Activated naive CD8-positive, alpha-beta T cell treated with anti-CD3 and anti-CD28 coated beads for 36 hours (primary cell): ENCODE data around the gene LAT. TPM values are rescaled to one million over a fixed set of nuclear protein-coding genes. Genes with fewer than 3 reads are reported as not detected.

Experiments used
- DNase-seq: peaks from one replicate; pipeline ENCODE4 v3.0.0; 2021
- H3K27ac Mint-ChIP-seq: one replicate; pipeline ENCODE4 v1.8.0; 2022; ENCODE audit warnings: mild to moderate bottlenecking, moderate library complexity, mixed read lengths
- H3K27me3 Mint-ChIP-seq: one replicate; pipeline ENCODE4 v1.8.0; 2022; ENCODE audit warnings: mild to moderate bottlenecking, mixed read lengths
- H3K36me3 Mint-ChIP-seq: one replicate; pipeline ENCODE4 v1.8.0; 2021; ENCODE audit warnings: mild to moderate bottlenecking, mixed read lengths
- H3K4me1 Mint-ChIP-seq: one replicate; pipeline ENCODE4 v1.8.0; 2021; ENCODE audit warnings: mixed read lengths
- H3K4me3 Mint-ChIP-seq: one replicate; pipeline ENCODE4 v1.8.0; 2022; ENCODE audit warnings: mild to moderate bottlenecking, moderate library complexity, mixed read lengths
- H3K9me3 Mint-ChIP-seq: one replicate; pipeline ENCODE4 v1.8.0; 2022; ENCODE audit warnings: mixed read lengths
- total RNA-seq, 2 experiments: library from RNA; stranded (reverse); gene quantifications; one replicate each; pipeline ENCODE4 v1.2.3, GENCODE V29; 2021

Gene LAT
- total RNA-seq, 2 experiments from 2014 or later, result 159 to 175 TPM

DNA sequence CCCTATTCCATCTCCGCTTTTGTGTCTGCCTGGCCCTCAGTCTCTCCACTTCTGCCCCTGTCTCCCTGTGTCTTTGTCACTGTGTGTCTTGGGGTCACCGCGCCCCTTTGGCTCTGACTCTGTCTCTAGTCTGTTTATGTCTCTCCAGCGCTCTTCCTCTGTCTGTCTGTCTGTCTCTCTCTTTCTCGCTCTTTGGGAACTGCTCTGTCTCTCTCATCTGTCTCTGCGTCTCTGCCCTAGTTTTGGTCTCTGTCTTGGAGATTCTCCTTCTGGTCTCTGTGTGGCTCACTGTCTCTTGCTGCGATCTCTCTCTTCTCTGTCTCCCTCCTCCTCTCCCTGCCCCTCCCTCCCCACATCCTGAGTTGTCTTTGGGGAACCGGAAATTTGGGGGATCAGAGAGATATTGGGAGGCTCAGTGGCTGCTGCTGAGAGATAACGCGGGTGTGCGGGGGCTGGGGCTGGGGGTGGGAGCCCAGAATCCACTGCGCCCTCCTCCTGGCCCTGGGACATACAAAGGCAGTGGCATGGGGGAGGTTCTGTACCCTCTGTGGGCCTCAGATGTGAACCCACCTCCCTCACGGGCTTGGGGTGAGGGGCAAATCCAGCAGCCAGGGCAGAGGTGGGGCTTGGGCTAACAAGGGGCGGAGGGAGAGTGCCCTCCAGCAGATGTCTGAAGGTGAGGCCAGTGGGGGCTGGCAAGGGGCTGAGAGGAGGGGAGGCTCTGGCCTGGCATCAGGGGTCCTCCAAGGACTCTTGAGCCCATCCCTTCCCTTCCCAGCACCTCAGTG, 24.4 kb downstream of the LAT start:
- peaks cover 3% of the 10 kb centered on the region for H3K36me3 Mint-ChIP-seq
- H3K4me1 Mint-ChIP-seq, result peaks cover 55% of the 10 kb centered on the region
- no peak for DNase-seq
- H3K9me3 Mint-ChIP-seq, result no peaks in the 10 kb centered on the region
- peak overlapping the region; percentile 92 for H3K27ac Mint-ChIP-seq
- no peaks in the 10 kb centered on the region for H3K27me3 Mint-ChIP-seq
- H3K4me3 Mint-ChIP-seq, result peak overlapping the region; percentile 44

DNA sequence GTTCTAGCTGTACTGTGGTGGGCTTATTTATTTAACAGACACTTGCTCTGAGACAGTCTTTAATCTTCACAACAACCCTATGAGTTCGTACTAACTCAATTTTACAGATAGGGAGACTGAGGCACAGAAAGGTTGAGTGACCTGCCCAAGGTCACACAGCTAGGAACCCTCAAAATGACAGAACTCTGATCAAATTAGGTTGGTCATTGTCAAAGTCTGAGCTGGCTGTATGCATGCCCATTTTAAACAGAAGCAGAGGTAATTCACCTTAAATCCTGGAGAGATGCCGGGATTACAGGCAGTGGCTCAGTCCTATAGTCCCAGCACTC, 24.9 kb downstream of the LAT start:
- Mint-ChIP-seq H3K36me3 (peaks cover 7% of the 10 kb centered on the region), H3K4me3 (no peak overlapping the region), H3K9me3 (no peaks in the 10 kb centered on the region), H3K27me3 (no peaks in the 10 kb centered on the region), H3K27ac (peak overlapping the region; percentile 92), H3K4me1 (peaks cover 57% of the 10 kb centered on the region)
- no peak for DNase-seq

DNA sequence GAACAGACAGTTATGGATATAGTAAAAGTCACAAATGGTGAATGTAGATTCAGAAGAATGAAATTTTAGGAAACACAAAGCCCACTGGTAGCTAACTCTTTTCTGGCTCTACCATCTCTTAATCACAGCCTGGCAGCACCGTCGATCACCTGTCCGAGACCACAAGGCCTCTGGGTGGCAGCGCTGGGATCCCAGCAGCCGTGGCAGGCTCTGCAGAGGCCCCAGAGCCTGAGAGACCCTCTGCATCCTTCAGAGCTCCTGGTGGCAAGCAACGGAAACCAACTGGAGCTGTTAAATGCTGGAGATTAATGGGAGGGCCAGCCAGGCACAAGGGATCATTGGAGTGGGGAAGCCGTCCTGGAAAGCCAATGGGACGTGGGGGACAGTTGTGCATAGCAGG, 26.3 kb downstream of the LAT start:
- H3K9me3 Mint-ChIP-seq, result no peaks in the 10 kb centered on the region
- no peaks in the 10 kb centered on the region for H3K27me3 Mint-ChIP-seq
- no peak overlapping the region for H3K27ac Mint-ChIP-seq
- H3K4me1 Mint-ChIP-seq, result peaks cover 57% of the 10 kb centered on the region
- H3K4me3 Mint-ChIP-seq, result no peak overlapping the region
- H3K36me3 Mint-ChIP-seq, result peaks cover 7% of the 10 kb centered on the region
- no peak for DNase-seq

DNA sequence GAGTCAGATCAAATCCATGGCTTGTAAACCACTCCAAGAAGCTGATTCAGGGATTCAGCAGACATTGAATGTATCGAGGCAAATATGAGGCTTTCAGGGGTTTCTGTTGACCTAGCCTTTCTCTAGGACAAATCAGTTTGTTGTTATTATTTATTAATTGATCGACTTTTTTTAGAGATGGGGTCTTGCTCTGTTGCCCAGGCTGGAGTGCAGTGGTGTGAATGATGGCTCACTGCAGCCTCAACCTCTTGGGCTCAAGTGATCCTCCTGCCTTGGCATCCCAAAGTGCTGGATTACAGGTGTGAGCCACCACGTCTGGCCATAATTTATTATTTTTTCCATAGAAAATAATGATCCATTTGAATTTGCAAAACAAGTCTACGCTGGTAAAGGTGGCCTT, 27.0 kb downstream of the LAT start:
- Mint-ChIP-seq H3K36me3 (peaks cover 7% of the 10 kb centered on the region), H3K4me1 (peaks cover 57% of the 10 kb centered on the region), H3K9me3 (no peaks in the 10 kb centered on the region), H3K27ac (peak overlapping the region; percentile 95), H3K27me3 (no peaks in the 10 kb centered on the region), H3K4me3 (no peak overlapping the region)
- DNase-seq, result no peak

DNA sequence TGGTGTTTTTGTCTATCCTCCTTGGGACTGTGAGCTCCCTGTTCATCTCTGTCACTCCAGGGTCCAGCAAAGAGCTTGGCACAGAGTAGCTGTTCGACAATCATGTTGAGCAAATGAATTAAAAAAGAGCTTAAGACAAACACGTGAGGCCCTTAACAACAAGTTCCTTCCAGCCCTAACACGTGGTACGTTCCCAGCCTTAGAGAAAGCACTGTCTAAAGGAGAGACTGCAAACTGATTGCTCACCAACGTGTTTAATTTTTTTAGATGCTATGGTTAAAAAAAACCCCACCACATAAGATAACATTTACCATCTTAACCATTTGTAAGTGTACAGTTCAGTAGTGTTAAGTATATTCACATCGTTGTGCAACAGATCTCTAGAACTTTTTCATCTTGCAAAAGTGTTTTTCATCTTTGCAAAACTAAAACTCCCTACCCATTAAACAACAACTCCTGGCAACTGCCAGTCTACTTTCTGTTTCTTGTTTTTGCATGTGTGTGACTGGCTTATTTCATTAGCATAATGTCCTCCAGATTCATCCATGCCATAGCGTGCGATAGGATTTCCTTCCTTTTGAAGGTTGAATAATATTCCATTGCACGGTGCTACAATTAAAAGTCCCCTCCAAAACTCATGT, 28.2 kb downstream of the LAT start:
- Mint-ChIP-seq H3K4me1 (peaks cover 51% of the 10 kb centered on the region), H3K36me3 (peaks cover 7% of the 10 kb centered on the region), H3K4me3 (no peak overlapping the region), H3K27me3 (no peaks in the 10 kb centered on the region), H3K9me3 (no peaks in the 10 kb centered on the region), H3K27ac (peak overlapping the region; percentile 95)
- no peak for DNase-seq

DNA sequence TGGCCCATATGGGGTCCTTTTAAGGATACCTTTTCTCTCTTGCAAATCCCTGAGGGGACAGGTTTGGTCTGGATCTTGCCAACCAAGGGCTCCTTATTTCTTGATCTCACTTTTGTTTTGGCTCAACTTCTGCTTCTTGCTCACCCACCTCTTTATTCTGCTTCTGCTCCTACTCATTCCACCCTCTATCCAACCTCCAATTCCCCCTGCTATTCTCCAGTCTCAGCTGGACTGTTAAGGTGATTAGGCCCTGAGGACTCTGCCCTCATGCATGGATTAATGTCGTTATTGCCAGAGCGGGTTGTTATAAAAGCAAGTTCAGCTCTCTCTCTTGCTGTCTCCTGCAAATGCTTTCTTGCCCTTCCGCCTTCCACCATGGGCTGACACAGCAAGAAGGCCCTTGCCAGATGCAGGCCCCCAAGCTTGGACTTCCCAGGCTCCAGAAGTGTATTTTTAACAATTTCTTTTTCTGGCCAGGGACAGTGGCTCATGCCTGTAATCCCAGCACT, 29.8 kb downstream of the LAT start:
- Mint-ChIP-seq H3K27ac (peak overlapping the region; percentile 65), H3K27me3 (no peaks in the 10 kb centered on the region), H3K9me3 (no peaks in the 10 kb centered on the region), H3K36me3 (peaks cover 7% of the 10 kb centered on the region), H3K4me1 (peaks cover 43% of the 10 kb centered on the region), H3K4me3 (no peak overlapping the region)
- DNase-seq, result no peak

DNA sequence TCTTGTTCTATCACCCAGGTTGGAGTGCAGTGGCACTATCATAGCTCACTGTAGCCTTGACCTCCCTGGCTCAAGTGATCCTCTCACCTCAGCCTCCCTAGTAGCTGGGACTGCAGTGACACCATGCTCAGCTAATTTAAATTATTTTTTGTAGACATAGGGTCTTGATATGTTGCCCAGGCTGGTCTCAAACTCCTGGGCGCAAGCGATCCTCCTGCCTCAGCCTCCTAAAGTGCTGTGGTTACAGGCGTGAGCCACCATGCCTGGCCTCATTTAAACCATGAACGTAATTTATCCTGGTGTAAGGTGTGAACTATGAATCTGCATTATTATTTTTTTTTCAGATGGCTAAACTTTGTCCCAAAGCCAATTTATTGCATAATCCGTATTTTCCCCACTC, 37.3 kb downstream of the LAT start:
- H3K27ac Mint-ChIP-seq, result peak overlapping the region; percentile 13
- H3K9me3 Mint-ChIP-seq, result no peaks in the 10 kb centered on the region
- no peak for DNase-seq
- no peak overlapping the region for H3K4me3 Mint-ChIP-seq
- no peaks in the 10 kb centered on the region for H3K36me3 Mint-ChIP-seq
- peaks cover 64% of the 10 kb centered on the region for H3K4me1 Mint-ChIP-seq
- H3K27me3 Mint-ChIP-seq, result no peaks in the 10 kb centered on the region

DNA sequence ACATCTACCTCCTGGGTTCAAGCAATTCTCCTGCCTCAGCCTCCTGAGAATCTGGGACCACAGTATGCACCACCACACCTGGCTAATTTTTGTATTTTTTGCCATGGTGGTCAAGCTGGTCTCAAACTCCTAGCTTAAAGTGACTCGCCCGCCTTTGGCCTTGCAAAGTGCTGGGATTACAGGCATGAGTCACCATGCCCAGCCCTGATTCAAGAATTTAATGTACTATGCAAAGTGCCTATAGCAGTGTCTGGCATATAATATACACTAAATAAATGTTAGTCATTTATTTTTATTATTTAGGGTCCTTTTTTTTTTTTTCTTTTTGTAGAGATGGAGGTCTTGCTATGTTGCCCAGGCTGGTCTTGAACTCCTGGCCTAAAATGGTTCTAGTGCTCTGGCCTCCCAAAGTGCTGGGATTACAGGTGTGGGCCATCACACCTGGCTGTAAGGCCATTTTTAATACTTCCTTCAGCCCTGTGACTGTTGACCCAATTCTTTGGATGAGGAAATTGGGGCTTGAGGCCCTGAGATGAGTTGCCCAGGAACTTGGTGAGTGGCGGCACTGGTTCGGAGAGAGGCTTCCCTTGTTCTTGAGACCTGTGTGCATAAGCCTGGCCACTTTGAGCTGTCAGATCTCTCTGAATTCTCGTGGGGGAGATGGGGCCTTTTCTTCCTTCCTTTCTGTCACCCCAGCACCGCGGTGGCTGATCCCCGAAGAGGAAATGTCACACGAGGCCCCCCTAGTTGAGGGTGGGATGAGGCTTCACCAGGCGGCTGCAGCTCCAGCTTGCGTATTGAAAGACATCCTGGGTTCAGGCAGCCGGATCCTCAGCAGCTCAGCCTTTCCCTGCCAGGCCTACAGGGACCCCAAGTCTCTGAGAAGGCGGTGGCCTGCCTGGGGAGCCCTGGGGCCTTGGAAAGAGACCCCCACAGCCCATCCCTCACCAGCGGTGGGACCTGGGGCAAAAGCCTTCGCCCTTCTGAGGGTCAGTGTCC, 38.7 kb downstream of the LAT start:
- Mint-ChIP-seq H3K27me3 (no peaks in the 10 kb centered on the region), H3K4me1 (peaks cover 67% of the 10 kb centered on the region), H3K36me3 (no peaks in the 10 kb centered on the region), H3K27ac (peak overlapping the region; percentile 78), H3K9me3 (no peaks in the 10 kb centered on the region), H3K4me3 (peak overlapping the region; percentile 22)
- DNase-seq, result peak; percentile 19

DNA sequence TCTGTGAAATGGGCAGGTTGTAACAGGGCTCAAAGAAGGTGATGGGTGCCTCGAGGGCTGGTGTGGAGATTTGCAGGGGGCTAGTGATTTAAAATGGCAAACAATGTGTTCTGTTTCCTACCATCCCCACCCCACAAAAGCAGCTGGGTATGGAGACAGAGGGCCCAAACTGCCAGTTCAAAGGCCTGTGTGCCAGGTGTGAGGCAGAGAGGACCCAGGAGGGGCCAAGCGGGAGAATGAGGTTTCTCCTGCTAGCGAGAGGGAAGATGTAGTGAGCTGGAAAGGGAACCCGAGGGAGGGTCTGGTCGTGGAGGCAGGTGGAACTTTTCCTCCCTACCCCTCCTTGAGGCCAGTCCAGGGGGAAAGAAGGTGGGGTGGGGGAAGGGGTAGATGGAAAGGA, 39.4 kb downstream of the LAT start:
- no peak for DNase-seq
- no peaks in the 10 kb centered on the region for H3K9me3 Mint-ChIP-seq
- peak overlapping the region; percentile 78 for H3K27ac Mint-ChIP-seq
- no peaks in the 10 kb centered on the region for H3K36me3 Mint-ChIP-seq
- H3K4me1 Mint-ChIP-seq, result peaks cover 72% of the 10 kb centered on the region
- no peaks in the 10 kb centered on the region for H3K27me3 Mint-ChIP-seq
- no peak overlapping the region for H3K4me3 Mint-ChIP-seq

DNA sequence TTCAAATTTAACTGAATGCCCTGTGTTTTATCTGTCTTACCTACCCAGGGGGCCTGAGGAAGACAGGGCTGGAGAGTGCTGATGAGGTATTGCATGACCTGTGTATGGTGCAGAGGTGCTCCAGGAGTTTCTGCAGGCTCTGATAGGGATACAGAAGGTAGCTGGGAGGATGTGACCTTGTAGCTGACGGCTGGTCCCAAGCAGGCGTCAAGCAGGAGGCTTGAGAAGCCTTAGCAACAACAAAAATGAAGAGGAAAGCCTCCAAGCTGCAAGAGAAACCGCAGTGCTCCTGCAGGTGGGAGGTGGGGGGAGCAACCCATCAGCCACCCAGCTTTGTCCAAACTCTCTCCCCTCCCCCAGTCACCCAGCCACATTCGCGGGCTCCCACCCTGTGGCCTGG, 40.4 kb downstream of the LAT start:
- H3K36me3 Mint-ChIP-seq, result no peaks in the 10 kb centered on the region
- peak overlapping the region; percentile 36 for H3K4me3 Mint-ChIP-seq
- DNase-seq, result peak; percentile 25

DNA sequence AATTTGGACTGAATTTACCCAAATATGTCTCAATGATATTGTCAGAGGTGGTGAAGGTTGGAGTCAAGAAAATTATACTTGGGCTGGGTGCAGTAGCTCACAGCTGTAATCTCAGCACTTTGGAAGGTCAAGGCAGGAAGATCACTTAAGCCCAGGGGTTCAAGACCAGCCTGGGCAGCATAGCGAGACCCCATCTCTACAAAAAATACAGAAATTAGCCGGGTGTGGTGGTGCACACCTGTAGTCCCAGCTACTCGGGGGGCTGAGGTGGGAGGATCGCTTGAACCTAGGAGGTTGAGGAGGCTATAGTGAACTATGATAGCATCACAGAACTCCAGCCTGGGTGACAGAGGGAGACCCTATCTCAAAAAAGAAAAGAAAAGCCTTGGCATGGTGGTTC, 40.9 kb downstream of the LAT start:
- no peaks in the 10 kb centered on the region for H3K36me3 Mint-ChIP-seq
- H3K4me1 Mint-ChIP-seq, result peaks cover 73% of the 10 kb centered on the region
- H3K27me3 Mint-ChIP-seq, result no peaks in the 10 kb centered on the region
- H3K4me3 Mint-ChIP-seq, result no peak overlapping the region
- DNase-seq, result no peak
- peak overlapping the region; percentile 80 for H3K27ac Mint-ChIP-seq
- no peaks in the 10 kb centered on the region for H3K9me3 Mint-ChIP-seq

More for the DNA sequence above, 40.4 kb downstream of the LAT start:
- H3K9me3 Mint-ChIP-seq, result no peaks in the 10 kb centered on the region
- H3K27me3 Mint-ChIP-seq, result no peaks in the 10 kb centered on the region
- peaks cover 73% of the 10 kb centered on the region for H3K4me1 Mint-ChIP-seq
- H3K27ac Mint-ChIP-seq, result peak overlapping the region; percentile 80

DNA sequence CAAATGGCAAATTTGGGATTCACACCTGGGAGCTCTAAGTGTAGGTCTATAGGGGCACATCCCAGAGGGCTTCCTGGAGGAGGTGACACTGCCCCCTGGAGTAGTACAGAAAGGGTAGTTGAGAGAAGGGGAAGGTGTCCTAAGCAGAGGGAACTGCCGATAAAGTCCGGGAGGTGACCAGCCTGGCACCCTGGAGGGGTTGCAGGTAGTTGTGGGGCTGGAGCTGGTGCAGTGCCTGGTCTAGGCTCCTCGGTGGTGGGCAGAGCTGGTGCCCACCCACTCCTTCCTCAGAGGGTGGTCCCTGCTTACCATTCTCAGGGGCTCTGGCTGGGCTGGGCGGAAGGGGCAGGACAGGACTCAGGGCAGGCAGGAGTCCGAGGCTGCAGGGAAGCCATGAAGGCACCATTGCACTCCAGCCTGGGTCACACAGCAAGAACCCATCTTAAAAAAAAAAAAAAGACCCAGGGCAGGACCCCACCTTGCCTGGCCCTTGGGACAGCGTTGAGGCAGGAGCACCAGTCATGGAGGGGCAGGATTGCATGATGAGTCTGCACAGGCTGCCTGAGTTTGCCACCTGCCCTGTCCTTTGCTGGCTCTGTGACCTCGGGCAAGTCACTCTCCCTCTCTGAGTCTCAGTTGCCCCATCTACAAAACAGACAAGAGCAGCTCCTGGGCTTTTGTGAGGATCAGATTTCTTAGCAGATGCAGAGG, 43.8 kb downstream of the LAT start:
- no peak for DNase-seq
- H3K36me3 Mint-ChIP-seq, result no peaks in the 10 kb centered on the region
- H3K27ac Mint-ChIP-seq, result peak overlapping the region; percentile 88
- peaks cover 53% of the 10 kb centered on the region for H3K4me1 Mint-ChIP-seq
- peak overlapping the region; percentile 25 for H3K4me3 Mint-ChIP-seq
- no peaks in the 10 kb centered on the region for H3K27me3 Mint-ChIP-seq
- H3K9me3 Mint-ChIP-seq, result no peaks in the 10 kb centered on the region

DNA sequence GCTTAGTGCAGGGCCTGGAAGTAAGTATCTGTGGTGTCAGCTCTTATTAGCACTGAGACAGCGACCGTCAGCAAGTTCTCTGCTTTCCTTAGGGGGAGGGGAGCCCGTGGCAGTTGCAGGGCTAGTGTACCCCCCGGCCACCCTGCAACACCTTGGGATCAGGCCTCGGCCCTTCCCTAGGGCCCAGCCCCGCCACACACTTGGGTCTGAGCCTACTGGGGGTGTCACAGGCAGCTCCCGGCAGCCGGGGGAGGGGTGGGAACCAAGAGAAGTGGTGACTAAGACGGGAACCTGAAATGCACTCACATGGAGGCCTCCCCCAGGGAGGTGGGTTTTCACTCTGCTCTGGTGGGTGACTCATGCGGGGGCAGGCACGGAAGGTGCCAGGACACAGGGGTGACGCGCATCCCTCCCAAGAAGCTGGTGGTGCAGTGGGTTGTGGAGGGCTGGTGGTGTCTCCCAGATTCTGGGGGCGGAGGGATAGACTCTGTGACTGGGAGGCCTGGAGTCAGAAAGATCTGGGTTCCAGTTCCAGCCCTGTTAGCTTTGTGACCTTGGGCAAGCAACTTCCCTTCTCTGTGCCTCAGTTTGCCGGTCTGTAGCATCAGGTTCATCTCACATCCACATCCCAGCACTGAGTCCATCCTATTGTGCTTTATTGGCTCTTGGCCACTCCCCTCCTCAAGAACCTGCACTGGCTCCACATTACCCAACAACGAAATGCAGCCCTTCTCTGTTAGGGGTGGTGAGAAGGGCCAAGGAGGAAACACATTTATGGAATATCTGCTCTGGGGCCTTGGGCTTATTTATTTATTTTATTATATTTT, 44.5 kb downstream of the LAT start:
- H3K36me3 Mint-ChIP-seq, result no peaks in the 10 kb centered on the region
- H3K4me1 Mint-ChIP-seq, result peaks cover 45% of the 10 kb centered on the region
- peak overlapping the region; percentile 25 for H3K4me3 Mint-ChIP-seq
- H3K27me3 Mint-ChIP-seq, result no peaks in the 10 kb centered on the region
- DNase-seq, result peak; percentile 94
- peak overlapping the region; percentile 88 for H3K27ac Mint-ChIP-seq
- H3K9me3 Mint-ChIP-seq, result no peaks in the 10 kb centered on the region
